Omental fat pad (tissue), 4 donors: ENCODE measurements around the gene TAC3. TPM values are rescaled to one million over a fixed set of nuclear protein-coding genes. Genes with fewer than 3 reads are reported as not detected.
"Not testable (repeated sequence)": the region's sequence is repeated elsewhere in the genome, so short reads cannot be mapped to it uniquely, and the experiment has no call there.

Experiments used
- ATAC-seq: fragments of 150-250 bp; one replicate; pipeline ENCODE4 v1.9.1; 2016; ENCODE audit warnings: mild to moderate bottlenecking, moderate library complexity; ENCODE audit not compliant: low FRiP score
- DNase-seq: peaks from one replicate; pipeline ENCODE4 v3.0.0-alpha.2; 2019; ENCODE audit warnings: low spot score
- total RNA-seq, 4 donors: library from RNA; depleted of rRNA; stranded (reverse); fragments of >200 nt; gene quantifications; one replicate each; pipeline ENCODE4 v1.1.0, GENCODE V29; 2016
- TF ChIP-seq, protein P1 (sequence below), 3 donors: fragments of 450-650 bp; IDR thresholded peaks; one replicate each; pipeline ENCODE4 v1.5.1; 2016 to 2017; ENCODE audit warnings: antibody characterized with exemption in 3 of 3, mild to moderate bottlenecking in 3 of 3, moderate library complexity in 2 of 3

The TAC3 gene
- not detected for total RNA-seq

DNA sequence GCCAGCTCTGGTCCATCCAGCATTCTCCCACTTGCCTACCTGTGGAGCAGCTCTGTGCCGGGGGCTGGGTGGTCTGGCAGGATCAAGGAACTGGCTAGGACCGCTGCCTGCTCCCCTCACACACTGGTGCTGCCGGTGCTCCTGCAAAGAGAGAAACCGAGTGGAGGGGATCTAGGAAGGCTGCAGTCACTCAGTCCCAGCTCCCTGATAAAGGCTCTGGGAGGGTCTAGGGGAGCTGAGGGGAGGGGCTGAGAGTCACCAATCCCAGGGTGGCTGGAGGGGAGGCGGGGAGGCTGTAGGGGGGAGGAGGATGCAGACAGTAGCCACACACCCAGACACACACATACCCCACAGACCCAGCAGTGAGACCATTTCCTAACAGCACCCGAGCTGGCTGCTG lies at the start of gene TAC3:
TSS of gene TAC3 (minus strand) at position 182 of the 400 bp plus-strand sequence. CDS start 732 bp downstream, outside the sequence.
- TF ChIP-seq, protein P1, sequence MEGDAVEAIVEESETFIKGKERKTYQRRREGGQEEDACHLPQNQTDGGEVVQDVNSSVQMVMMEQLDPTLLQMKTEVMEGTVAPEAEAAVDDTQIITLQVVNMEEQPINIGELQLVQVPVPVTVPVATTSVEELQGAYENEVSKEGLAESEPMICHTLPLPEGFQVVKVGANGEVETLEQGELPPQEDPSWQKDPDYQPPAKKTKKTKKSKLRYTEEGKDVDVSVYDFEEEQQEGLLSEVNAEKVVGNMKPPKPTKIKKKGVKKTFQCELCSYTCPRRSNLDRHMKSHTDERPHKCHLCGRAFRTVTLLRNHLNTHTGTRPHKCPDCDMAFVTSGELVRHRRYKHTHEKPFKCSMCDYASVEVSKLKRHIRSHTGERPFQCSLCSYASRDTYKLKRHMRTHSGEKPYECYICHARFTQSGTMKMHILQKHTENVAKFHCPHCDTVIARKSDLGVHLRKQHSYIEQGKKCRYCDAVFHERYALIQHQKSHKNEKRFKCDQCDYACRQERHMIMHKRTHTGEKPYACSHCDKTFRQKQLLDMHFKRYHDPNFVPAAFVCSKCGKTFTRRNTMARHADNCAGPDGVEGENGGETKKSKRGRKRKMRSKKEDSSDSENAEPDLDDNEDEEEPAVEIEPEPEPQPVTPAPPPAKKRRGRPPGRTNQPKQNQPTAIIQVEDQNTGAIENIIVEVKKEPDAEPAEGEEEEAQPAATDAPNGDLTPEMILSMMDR (IDR thresholded peaks at IDR 0.05): no peak
- no peak for DNase-seq
- ATAC-seq: no peak

DNA sequence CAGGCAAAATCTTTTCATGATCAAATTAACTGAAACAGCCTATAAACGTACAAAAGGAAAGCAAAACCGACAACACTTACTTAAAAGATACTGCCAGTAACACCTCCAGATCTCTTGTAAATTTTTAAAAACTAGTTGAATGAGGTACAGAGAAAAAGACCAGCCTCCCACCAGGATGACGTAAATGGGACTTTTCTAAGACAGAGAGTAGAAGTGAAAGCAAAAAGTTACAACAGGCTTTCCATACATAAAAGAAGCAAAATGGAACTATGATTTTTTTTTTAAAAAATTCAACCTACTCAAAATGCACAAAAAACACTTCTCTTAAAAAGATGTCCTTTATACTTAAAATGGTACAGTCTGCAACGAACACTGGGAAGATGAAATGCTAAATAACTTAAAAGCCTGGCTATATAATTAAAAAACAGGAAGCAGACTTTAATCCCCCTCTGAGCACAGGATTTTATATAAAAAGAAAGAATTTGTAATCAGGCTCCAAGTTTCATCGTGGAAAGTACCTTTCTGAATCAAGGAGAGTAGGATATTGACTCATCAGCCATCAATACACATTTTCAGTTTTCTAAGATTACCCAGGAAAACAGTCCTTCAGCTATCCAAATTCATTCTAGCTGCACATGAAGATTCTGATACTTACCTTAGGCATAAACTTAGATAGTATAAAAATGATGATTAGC lies 47.8 kb upstream of the TAC3 start:
- ATAC-seq (no peak), DNase-seq (no peak)
- TF ChIP-seq, protein P1 (IDR thresholded peaks at IDR 0.05): no peak

- no peak for DNase-seq
- ATAC-seq: no peak
- TF ChIP-seq, protein P1 (IDR thresholded peaks at IDR 0.05): no peak
Measured at GRCh38 chr12:57058454-57058853, 42.1 kb upstream of the TAC3 start.

DNA sequence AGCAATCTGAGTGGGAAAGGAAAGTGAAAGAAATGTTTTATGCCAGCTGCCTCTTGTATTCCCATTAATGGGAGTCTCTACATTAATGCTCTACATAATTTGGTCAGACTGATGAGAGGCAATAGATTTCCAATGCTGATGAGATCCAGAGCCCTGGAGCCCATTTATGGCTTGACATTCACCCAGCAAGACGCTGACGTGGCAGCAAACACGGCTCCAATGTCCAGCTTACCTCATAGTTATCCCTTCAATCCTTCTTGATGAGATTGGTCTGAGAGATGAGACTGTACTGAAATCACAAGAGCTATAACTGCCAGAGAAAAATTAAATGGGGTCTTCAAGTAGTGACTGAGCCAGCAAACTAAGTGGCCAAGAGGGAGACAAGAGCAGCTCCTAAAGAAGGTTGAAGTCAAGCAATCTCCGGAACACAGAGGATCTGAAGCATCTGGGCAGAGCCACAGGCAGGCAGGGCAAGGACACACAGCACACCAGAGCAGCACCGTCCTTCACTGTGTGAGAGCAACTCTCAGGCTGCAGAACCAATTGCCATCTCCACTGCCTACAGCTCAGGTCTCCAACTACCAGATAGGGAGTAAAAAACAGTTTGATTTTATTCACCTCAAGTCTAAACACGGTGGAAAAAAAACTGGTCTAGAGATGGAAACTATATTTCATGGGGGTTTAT lies 40.9 kb upstream of the TAC3 start:
- no peak for ATAC-seq
- TF ChIP-seq, protein P1 (IDR thresholded peaks at IDR 0.05): no peak
- no peak for DNase-seq

GRCh38 chr12:57055824-57056223 lies 39.5 kb upstream of the TAC3 start:
- ATAC-seq (no peak), DNase-seq (no peak)
- TF ChIP-seq, protein P1 (IDR thresholded peaks at IDR 0.05): no peak

DNA sequence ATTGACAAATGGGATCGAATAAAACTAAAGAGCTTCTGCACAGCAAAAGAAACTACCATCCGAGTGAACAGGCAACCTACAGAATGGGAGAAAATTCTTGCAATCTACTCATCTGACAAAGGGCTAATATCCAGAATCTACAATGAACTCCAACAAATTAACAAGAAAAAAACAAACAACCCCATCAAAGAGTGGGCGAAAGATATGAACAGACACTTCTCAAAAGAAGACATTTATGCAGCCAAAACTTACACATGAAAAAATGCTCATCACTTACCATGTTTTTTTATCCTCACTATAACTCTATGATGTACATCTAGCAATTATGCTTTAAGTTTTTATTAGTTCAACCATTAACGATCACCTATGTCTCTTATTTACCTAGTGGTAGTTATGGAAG lies 37.6 kb upstream of the TAC3 start:
- not testable (repeated sequence) for DNase-seq, ATAC-seq

- ATAC-seq, DNase-seq: not testable (repeated sequence)
Measured at GRCh38 chr12:57053146-57053545, 36.8 kb upstream of the TAC3 start.

- ATAC-seq (no peak), DNase-seq (no peak)
- TF ChIP-seq, protein P1 (IDR thresholded peaks at IDR 0.05): no peak
Measured at GRCh38 chr12:57051011-57051410, 34.7 kb upstream of the TAC3 start.
